ENCODE data around the gene ATP2C2.
A peak's percentile ranks its signal among the peaks of the same experiment; 100 is the strongest.

Gene ATP2C2

GRCh38 chr16:84484579-84485254 is 116.4 kb downstream of the ATP2C2 start:
- Histone ChIP-seq H3K9ac (ENCODE audit: low read depth, low read length) (no peak overlapping the region), H3K9me3 (ENCODE audit: insufficient read depth, low read length, severe bottlenecking) (no peaks in the 10 kb centered on the region), H3K27me3 (ENCODE audit: insufficient read depth, low read length, poor library complexity) (no peaks in the 10 kb centered on the region), H2AFZ (ENCODE audit: low read depth, low read length) (no peak overlapping the region), H3K4me2 (ENCODE audit: insufficient read depth, low read length) (no peak overlapping the region), H3K4me3 (ENCODE audit: low read depth in 1 of 2, low read length in 2 of 2) (no peak overlapping the region), H3K36me3 (ENCODE audit: insufficient read depth, low read length) (no peaks in the 10 kb centered on the region), H3K4me1 (ENCODE audit: insufficient read depth, low read length) (no peaks in the 10 kb centered on the region), H3K27ac (ENCODE audit: low read length) (no peak overlapping the region), H4K20me1 (ENCODE audit: insufficient read depth, low read length) (no peaks in the 10 kb centered on the region), H3K79me2 (ENCODE audit: insufficient read depth, low read length) (no peaks in the 10 kb centered on the region)
- ATAC-seq (ENCODE audit: insufficient read depth, low read depth) (no peak), DNase-seq (no peak)
- TF ChIP-seq EZH2 (IDR thresholded peaks at IDR 0.05; ENCODE audit: borderline replicate concordance, low read depth, low read length, severe bottlenecking) (no peak), CTCF (IDR thresholded peaks at IDR 0.05; ENCODE audit: borderline replicate concordance, extremely low read depth, low read length, poor library complexity, severe bottlenecking) (peak; percentile 72)

- Histone ChIP-seq H3K36me3 (ENCODE audit: insufficient read depth, low read length) (no peaks in the 10 kb centered on the region), H4K20me1 (ENCODE audit: insufficient read depth, low read length) (no peaks in the 10 kb centered on the region), H3K79me2 (ENCODE audit: insufficient read depth, low read length) (no peaks in the 10 kb centered on the region), H3K4me2 (ENCODE audit: insufficient read depth, low read length) (no peak overlapping the region), H3K9ac (ENCODE audit: low read depth, low read length) (no peak overlapping the region), H3K4me1 (ENCODE audit: insufficient read depth, low read length) (no peaks in the 10 kb centered on the region), H3K27me3 (ENCODE audit: insufficient read depth, low read length, poor library complexity) (no peaks in the 10 kb centered on the region), H3K9me3 (ENCODE audit: insufficient read depth, low read length, severe bottlenecking) (no peaks in the 10 kb centered on the region), H2AFZ (ENCODE audit: low read depth, low read length) (no peak overlapping the region), H3K4me3 (ENCODE audit: low read depth in 1 of 2, low read length in 2 of 2) (no peak overlapping the region), H3K27ac (ENCODE audit: low read length) (no peak overlapping the region)
- no peak for DNase-seq
- TF ChIP-seq EZH2 (IDR thresholded peaks at IDR 0.05; ENCODE audit: borderline replicate concordance, low read depth, low read length, severe bottlenecking) (no peak), CTCF (IDR thresholded peaks at IDR 0.05; ENCODE audit: borderline replicate concordance, extremely low read depth, low read length, poor library complexity, severe bottlenecking) (no peak)
- ATAC-seq (ENCODE audit: insufficient read depth, low read depth): no peak
These were observed 117.1 kb downstream of the ATP2C2 start for GRCh38 chr16:84485255-84486010.

- Histone ChIP-seq H3K79me2 (ENCODE audit: insufficient read depth, low read length) (no peaks in the 10 kb centered on the region), H3K4me1 (ENCODE audit: insufficient read depth, low read length) (no peaks in the 10 kb centered on the region), H3K9me3 (ENCODE audit: insufficient read depth, low read length, severe bottlenecking) (no peaks in the 10 kb centered on the region), H3K36me3 (ENCODE audit: insufficient read depth, low read length) (no peaks in the 10 kb centered on the region), H4K20me1 (ENCODE audit: insufficient read depth, low read length) (no peaks in the 10 kb centered on the region), H3K9ac (ENCODE audit: low read depth, low read length) (no peak overlapping the region), H2AFZ (ENCODE audit: low read depth, low read length) (no peak overlapping the region), H3K4me3 (ENCODE audit: low read depth in 1 of 2, low read length in 2 of 2) (no peak overlapping the region), H3K27ac (ENCODE audit: low read length) (no peak overlapping the region), H3K27me3 (ENCODE audit: insufficient read depth, low read length, poor library complexity) (no peaks in the 10 kb centered on the region), H3K4me2 (ENCODE audit: insufficient read depth, low read length) (no peak overlapping the region)
- ATAC-seq (ENCODE audit: insufficient read depth, low read depth): no peak
- no peak for TF ChIP-seq CTCF (IDR thresholded peaks at IDR 0.05; ENCODE audit: borderline replicate concordance, extremely low read depth, low read length, poor library complexity, severe bottlenecking)
- TF ChIP-seq EZH2 (IDR thresholded peaks at IDR 0.05; ENCODE audit: borderline replicate concordance, low read depth, low read length, severe bottlenecking): no peak
- DNase-seq: no peak
These were observed 117.8 kb downstream of the ATP2C2 start for GRCh38 chr16:84486126-84486525.
